Breast epithelium (tissue), 4 donors: ENCODE data around the gene MYBPC1. TPM values are rescaled to one million over a fixed set of nuclear protein-coding genes. Genes with fewer than 3 reads are reported as not detected.

ENCODE experiments used
- DNase-seq, 2 donors: peaks; one replicate each; pipeline ENCODE4 v3.0.0-alpha.2; 2019; ENCODE audit warnings: low spot score in 2 of 2
- H3K27ac ChIP-seq, 2 donors: fragments of 200-600 bp; sonication (generic) in 1 of 2; one replicate each; pipeline ENCODE4 v1.5.1; 2016 to 2019; ENCODE audit warnings: mild to moderate bottlenecking in 1 of 2
- H3K27me3 ChIP-seq, 2 donors: fragments of 200-600 bp; sonication (generic) in 1 of 2; one replicate each; pipeline versions ENCODE4 v1.5.1 to v1.6.0; 2017 to 2019; ENCODE audit warnings: control low read depth in 1 of 2, mild to moderate bottlenecking in 1 of 2
- H3K36me3 ChIP-seq: fragments of 200-600 bp; one replicate; pipeline ENCODE4 v1.5.1; 2019
- H3K4me1 ChIP-seq, 2 donors: fragments of 200-600 bp; sonication (generic); one replicate each; pipeline ENCODE4 v1.5.1; 2016 to 2019; ENCODE audit warnings: control low read depth in 1 of 2
- H3K4me3 ChIP-seq, 3 donors: fragments of 200-600 bp; sonication (generic); 1 replicate in 2 of 3; 2 replicates in 1 of 3; pipeline ENCODE4 v1.5.1; 2016 to 2019; ENCODE audit warnings: mild to moderate bottlenecking in 3 of 3, moderate library complexity in 2 of 3
- H3K9me3 ChIP-seq, 2 donors: fragments of 200-600 bp; sonication (generic) in 1 of 2; one replicate each; pipeline ENCODE4 v1.5.1; 2016 to 2019; ENCODE audit warnings: control low read depth in 1 of 2
- CTCF ChIP-seq, 3 donors: fragments of 450-650 bp; IDR thresholded peaks; one replicate each; pipeline ENCODE4 v1.5.1; 2016 to 2017; ENCODE audit warnings: antibody characterized with exemption in 3 of 3, mild to moderate bottlenecking in 3 of 3, moderate library complexity in 3 of 3
- POLR2A ChIP-seq: fragments of 450-650 bp; IDR thresholded peaks from one replicate; pipeline ENCODE4 v1.6.1; 2016; ENCODE audit warnings: antibody characterized with exemption, mild to moderate bottlenecking, moderate library complexity
- POLR2AphosphoS5 ChIP-seq, 3 donors: sonication (generic); formaldehyde crosslinking; IDR thresholded peaks; one replicate each; pipeline ENCODE4 v1.6.1; 2017; ENCODE audit warnings: antibody characterized with exemption in 3 of 3
- intact Hi-C: fragments of 100-400 bp; cut with DNase I; formaldehyde crosslinking; loops from one replicate; pipeline ENCODE4 v1.15.1; 2023; ENCODE audit warnings: low total_unique reads
- total RNA-seq, 3 donors: library from RNA; depleted of rRNA; stranded (reverse); fragments of >200 nt; gene quantifications; one replicate each; pipeline ENCODE4 v1.1.0, GENCODE V29; 2016

MYBPC1 gene
- total RNA-seq, 3 donors from 2014 or later = 0.64 to 395 (median 92.2) TPM

DNA sequence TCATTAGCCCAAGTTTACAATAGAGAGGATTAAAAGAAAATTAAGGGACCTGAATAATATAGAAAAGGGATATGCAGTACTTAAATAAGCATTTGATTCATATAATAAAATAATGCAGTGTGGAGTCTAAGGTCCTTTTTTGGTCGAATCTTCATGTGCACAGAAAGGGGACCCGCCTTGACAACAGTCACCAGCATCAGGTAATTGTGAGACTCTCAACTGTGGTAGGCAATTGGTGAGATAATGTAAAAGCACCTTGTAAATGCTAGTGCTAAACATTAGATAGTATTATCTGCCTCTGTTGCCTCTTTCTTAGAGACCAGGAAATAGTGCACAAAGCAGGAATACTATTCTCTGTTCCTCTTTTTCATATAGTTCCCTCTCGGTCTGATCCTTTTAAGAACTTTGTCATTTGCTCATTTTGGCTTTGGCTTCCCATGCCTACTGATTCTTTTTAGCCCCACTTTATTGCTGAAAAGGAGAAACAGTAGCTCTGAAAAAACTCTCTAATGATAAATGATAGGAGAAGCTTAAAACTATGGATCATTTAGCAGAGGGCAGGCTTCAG, 120.2 kb downstream of the MYBPC1 start:
- Histone ChIP-seq H3K9me3 (no peaks in the 10 kb centered on the region), H3K4me1 (no peaks in the 10 kb centered on the region), H3K36me3 (no peaks in the 10 kb centered on the region), H3K27me3 (no peaks in the 10 kb centered on the region), H3K4me3 (no peak overlapping the region), H3K27ac (no peak overlapping the region)
- intact Hi-C loops = no loop called here
- DNase-seq = no peak
- TF ChIP-seq CTCF (IDR thresholded peaks at IDR 0.05) (no peak), POLR2AphosphoS5 (IDR thresholded peaks at IDR 0.05) (no peak), POLR2A (no peak)

DNA sequence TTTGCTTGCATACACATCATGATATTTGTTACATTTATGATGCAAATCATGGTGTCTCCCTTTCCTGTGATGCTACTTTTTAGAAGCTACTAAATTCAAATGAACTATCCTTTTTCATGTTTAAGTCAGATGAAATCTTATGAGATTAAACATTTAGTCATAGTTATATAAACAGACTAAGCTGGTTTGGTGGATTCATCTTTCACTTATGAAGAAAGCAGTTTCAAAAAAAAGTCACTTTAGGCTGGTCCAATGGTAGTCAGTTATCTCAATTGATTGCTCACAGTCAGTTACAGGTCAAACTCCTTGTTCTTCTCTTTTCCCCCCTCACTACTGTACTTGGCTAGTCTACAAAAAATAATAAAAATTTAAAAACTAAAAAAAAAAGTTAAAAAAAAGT, 124.8 kb downstream of the MYBPC1 start:
- no peaks in the 10 kb centered on the region for H3K4me1 ChIP-seq
- no peak overlapping the region for H3K27ac ChIP-seq
- H3K27me3 ChIP-seq = no peaks in the 10 kb centered on the region
- no peak for DNase-seq
- no peaks in the 10 kb centered on the region for H3K9me3 ChIP-seq
- no peak overlapping the region for H3K4me3 ChIP-seq
- intact Hi-C loops = no loop called here
- no peaks in the 10 kb centered on the region for H3K36me3 ChIP-seq
- TF ChIP-seq POLR2A (no peak), CTCF (IDR thresholded peaks at IDR 0.05) (no peak), POLR2AphosphoS5 (IDR thresholded peaks at IDR 0.05) (no peak)

DNA sequence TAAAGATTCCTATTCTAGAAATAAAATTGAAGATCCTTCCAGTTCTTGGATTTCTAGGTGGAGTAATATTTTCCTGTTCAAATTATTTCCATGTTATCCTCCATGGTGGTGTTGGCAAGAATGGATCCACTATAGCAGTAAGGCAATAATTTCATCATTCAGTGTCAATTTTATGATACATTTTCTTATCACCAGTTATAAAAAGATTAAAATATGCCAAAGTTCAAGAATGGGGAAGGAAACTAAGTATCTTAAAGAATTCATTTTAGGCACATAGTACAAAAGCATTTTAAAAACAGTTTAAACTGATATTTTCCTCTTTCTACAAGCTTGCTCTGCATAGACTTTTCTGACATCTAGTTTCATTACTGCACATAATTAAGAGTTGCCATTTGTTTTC, 125.3 kb downstream of the MYBPC1 start:
- intact Hi-C loops = no loop called here
- no peaks in the 10 kb centered on the region for H3K36me3 ChIP-seq
- TF ChIP-seq POLR2AphosphoS5 (IDR thresholded peaks at IDR 0.05) (no peak), CTCF (IDR thresholded peaks at IDR 0.05) (no peak), POLR2A (no peak)
- no peaks in the 10 kb centered on the region for H3K4me1 ChIP-seq
- H3K9me3 ChIP-seq = no peaks in the 10 kb centered on the region
- no peak overlapping the region for H3K4me3 ChIP-seq
- DNase-seq = no peak
- H3K27ac ChIP-seq = no peak overlapping the region
- no peaks in the 10 kb centered on the region for H3K27me3 ChIP-seq

- Histone ChIP-seq H3K27me3 (no peaks in the 10 kb centered on the region), H3K9me3 (no peaks in the 10 kb centered on the region), H3K36me3 (no peaks in the 10 kb centered on the region), H3K27ac (no peak overlapping the region), H3K4me3 (no peak overlapping the region), H3K4me1 (no peaks in the 10 kb centered on the region)
- TF ChIP-seq POLR2A (no peak), CTCF (IDR thresholded peaks at IDR 0.05) (no peak), POLR2AphosphoS5 (IDR thresholded peaks at IDR 0.05) (no peak)
- DNase-seq = no peak
- intact Hi-C loops = no loop called here
Observed at GRCh38 chr12:101722392-101722791, 127.6 kb downstream of the MYBPC1 start.

GRCh38 chr12:101727098-101727497, 132.3 kb downstream of the MYBPC1 start:
- intact Hi-C loops = no loop called here
- Histone ChIP-seq H3K27ac (no peak overlapping the region), H3K4me3 (no peak overlapping the region), H3K4me1 (no peaks in the 10 kb centered on the region), H3K27me3 (no peaks in the 10 kb centered on the region), H3K9me3 (no peaks in the 10 kb centered on the region), H3K36me3 (no peaks in the 10 kb centered on the region)
- TF ChIP-seq CTCF (IDR thresholded peaks at IDR 0.05) (no peak), POLR2AphosphoS5 (IDR thresholded peaks at IDR 0.05) (no peak), POLR2A (no peak)
- no peak for DNase-seq
